K562 (cell line): ENCODE results near the gene ACKR3. TPM values are rescaled to one million over a fixed set of nuclear protein-coding genes. Genes with fewer than 3 reads are reported as not detected.

Experiments used
- ATAC-seq: fragments of 200-7000 bp; cut with Tn5 transposase; 3 replicates; pipeline ENCODE4 v1.9.1; 2020; ENCODE audit warnings: moderate library complexity
- BruUV-seq: library from RNA; stranded (reverse); fragments of 400-500 nt; replicated peaks from 2 replicates; lab custom pipeline; 2021; lab: Mats Ljungman, UMichigan
- CTCF ChIA-PET: fragments of 300-600 bp; formaldehyde crosslinking; extraction: SDS; loops from one replicate; lab custom pipeline; 2021; ENCODE audit warnings: low intra/inter-chr PET ratio; lab: Yijun Ruan, JAX
- POLR2A ChIA-PET: fragments of 300-600, 350-650 bp; sonication (Branson Sonifier 250); formaldehyde crosslinking; extraction: SDS; loops from one replicate; lab custom pipeline; 2021; ENCODE audit warnings: antibody characterized with exemption, inconsistent platforms; lab: Yijun Ruan, JAX
- DNase-seq, 4 experiments: peaks; one replicate each; pipeline versions ENCODE4 v3.0.0 to v3.0.0-alpha.2; 2011 to 2018; ENCODE audit warnings: low spot score in 3 of 4, mixed read lengths in 3 of 4; ENCODE audit errors: extremely low read depth in 1 of 4
- FAIRE-seq: peaks from 2 replicates; lab custom pipeline; 2011; peaks lifted over from hg19 to GRCh38; lab: Jason Lieb, UNC
- H2AFZ ChIP-seq: 2 replicates; pipeline ENCODE4 v1.6.0; 2011; ENCODE audit warnings: low read depth, low read length, control low read depth, inconsistent platforms
- H3K27ac ChIP-seq: fragments of 200-600 bp; 3 replicates; pipeline ENCODE4 v1.8.0; 2011; ENCODE audit warnings: low read depth, mild to moderate bottlenecking, control low read depth, inconsistent platforms, low read length, moderate library complexity, mixed read lengths; ENCODE audit errors: extremely low read depth
- H3K27me3 ChIP-seq, 2 experiments: fragments of 300-600 bp in 1 of 2; 2 replicates in 1 of 2; 3 replicates in 1 of 2; pipeline versions ENCODE4 v1.6.0 to v1.8.0; 2011; ENCODE audit warnings: inconsistent platforms in 2 of 2, low read length in 2 of 2, mild to moderate bottlenecking in 1 of 2, mixed read lengths in 1 of 2, moderate library complexity in 1 of 2; ENCODE audit not compliant: control insufficient read depth in 2 of 2, insufficient read depth in 2 of 2
- H3K36me3 ChIP-seq: fragments of 300-600 bp; 3 replicates; pipeline ENCODE4 v1.8.0; 2011; ENCODE audit warnings: mild to moderate bottlenecking, low read length, inconsistent platforms; ENCODE audit not compliant: control insufficient read depth, insufficient read depth
- H3K4me1 ChIP-seq, 2 experiments: fragments of 200-600 bp in 1 of 2; replicated peaks in 1 of 2; 2 replicates in 1 of 2; 3 replicates in 1 of 2; pipeline versions ENCODE4 v1.5.1 to v1.8.0; 2011; ENCODE audit warnings: inconsistent platforms in 2 of 2, low read length in 2 of 2, mild to moderate bottlenecking in 1 of 2, mixed read lengths in 1 of 2, moderate library complexity in 1 of 2; ENCODE audit not compliant: control insufficient read depth in 2 of 2, insufficient read depth in 2 of 2
- H3K4me2 ChIP-seq: 2 replicates; pipeline ENCODE4 v1.6.1; 2011; ENCODE audit warnings: low read length, control low read depth, inconsistent platforms, mixed read lengths; ENCODE audit not compliant: insufficient read depth
- H3K4me3 ChIP-seq: fragments of 200-600 bp; sonication (generic), shearing (Covaris generic); 2 replicates; pipeline ENCODE4 v1.5.1; 2016; ENCODE audit warnings: control low read depth, inconsistent platforms
- H3K79me2 ChIP-seq: fragments of 200-600 bp; 3 replicates; pipeline ENCODE4 v1.8.0; 2011; ENCODE audit warnings: low read length, inconsistent platforms; ENCODE audit not compliant: control insufficient read depth, insufficient read depth
- H3K9ac ChIP-seq, 2 experiments: 2 replicates each; pipeline versions ENCODE4 v1.6.0 to v1.6.1; 2011; ENCODE audit warnings: low read depth in 2 of 2, low read length in 2 of 2, control low read depth in 1 of 2, inconsistent platforms in 1 of 2, mild to moderate bottlenecking in 1 of 2, mixed read lengths in 1 of 2; ENCODE audit not compliant: insufficient read depth in 1 of 2
- H3K9me1 ChIP-seq: one replicate; pipeline ENCODE4 v1.6.0; 2011; ENCODE audit warnings: inconsistent platforms, mild to moderate bottlenecking, low read length, moderate library complexity; ENCODE audit not compliant: control insufficient read depth, insufficient read depth
- H3K9me3 ChIP-seq: replicated peaks from 2 replicates; pipeline ENCODE4 v1.5.1; 2011; ENCODE audit warnings: low read depth, low read length, inconsistent platforms; ENCODE audit not compliant: control insufficient read depth, insufficient read depth
- H4K20me1 ChIP-seq: replicated peaks from 2 replicates; pipeline ENCODE4 v1.6.1; 2011; ENCODE audit warnings: low read length, inconsistent platforms, mixed read lengths; ENCODE audit not compliant: control insufficient read depth, insufficient read depth
- GATAD2B ChIP-seq: fragments of 450-650 bp; IDR thresholded peaks from 2 replicates; pipeline ENCODE4 v1.6.1; 2017; ENCODE audit warnings: mild to moderate bottlenecking, borderline replicate concordance
- KDM1A ChIP-seq, 2 experiments: fragments of 450-650 bp; IDR thresholded peaks; 2 replicates each; pipeline ENCODE4 v1.6.1; 2016; ENCODE audit warnings: mild to moderate bottlenecking in 2 of 2
- KLF10 ChIP-seq: fragments of 250-450 bp; sonication (Bioruptor Pico); IDR thresholded peaks from 2 replicates; pipeline ENCODE4 v1.6.1; 2021; ENCODE audit warnings: matching md5 sums
- MAFK ChIP-seq: IDR thresholded peaks from 2 replicates; pipeline ENCODE4 v1.6.1; 2011; ENCODE audit warnings: low read length, improper control_type of control experiment
- ZNF263 ChIP-seq: sonication (generic); formaldehyde crosslinking; IDR thresholded peaks from 2 replicates; pipeline ENCODE4 v1.8.0; 2022; ENCODE audit warnings: mild to moderate bottlenecking, missing genetic modification reagents, borderline replicate concordance
- ZNF282 ChIP-seq: sonication (generic); formaldehyde crosslinking; IDR thresholded peaks from 2 replicates; pipeline ENCODE4 v1.8.1; 2023; ENCODE audit warnings: missing genetic modification reagents
- WGBS: fragments of 100-300 bp; shearing (Covaris generic); methylation state at CpG from one replicate; pipeline ENCODE4 v1.1.6; 2016; ENCODE audit warnings: low coverage, mixed read lengths; ENCODE audit not compliant: insufficient coverage; ENCODE audit errors: missing lambda C conversion rate; 5-methylcytosine and 5-hydroxymethylcytosine counted together
- in situ Hi-C: fragments of 300-500 bp; cut with MboI; formaldehyde crosslinking; loops from 4 replicates; pipeline ENCODE4 v1.15.0; 2018; ENCODE audit warnings: inconsistent platforms, mixed read lengths
- intact Hi-C: fragments of 100-400 bp; cut with micrococcal nuclease; formaldehyde crosslinking; loops from 2 replicates; pipeline ENCODE4 v1.14.2; 2022
- polyA plus RNA-seq, 8 experiments: library from polyadenylated mRNA; depleted of rRNA in 4 of 8; stranded (reverse) in 5 of 8; unstranded in 3 of 8; fragments of >200 nt; fragmentation: Nextera tagmentation in 2 of 8; fragmentation: Illumina TruSeq in 1 of 8; extraction: Ambion mirVana in 2 of 8; extraction: Trizol in 1 of 8; gene quantifications; 2 replicates each; pipeline versions ENCODE4 v1.2.1 to v1.2.3, GENCODE V29; 2011 to 2014; ENCODE audit warnings: inconsistent platforms in 1 of 8, missing spikeins in 1 of 8
- total RNA-seq, 7 experiments: library from RNA; depleted of rRNA in 6 of 7; stranded (reverse); fragments of >200 nt in 6 of 7; fragmentation: Illumina TruSeq in 2 of 7; extraction: Trizol in 2 of 7; gene quantifications; 2 replicates each; pipeline versions ENCODE4 v1.2.1 to v1.2.3, GENCODE V29; 2011 to 2021; ENCODE audit warnings: low replicate concordance in 1 of 7
- TF ChIP-seq, protein P1 (sequence below): IDR thresholded peaks from 2 replicates; pipeline ENCODE4 v1.6.1; 2016; ENCODE audit warnings: missing genetic modification characterization, missing compliant biosample characterization
- TF ChIP-seq, protein P2 (sequence below): fragments of 250-450 bp; sonication (Bioruptor Pico); IDR thresholded peaks from 2 replicates; pipeline ENCODE4 v1.9.0; 2021; ENCODE audit warnings: mild to moderate bottlenecking, inconsistent platforms
- TF ChIP-seq, protein P3 (sequence below): fragments of 450-650 bp; IDR thresholded peaks from 2 replicates; pipeline ENCODE4 v1.6.1; 2016
- TF ChIP-seq, protein P4 (sequence below): sonication (generic); formaldehyde crosslinking; IDR thresholded peaks from 2 replicates; pipeline ENCODE4 v1.8.0; 2022; ENCODE audit warnings: mild to moderate bottlenecking, missing genetic modification reagents
- TF ChIP-seq, protein P5 (sequence below): fragments of 450-650 bp; conservative IDR thresholded peaks from 2 replicates; pipeline ENCODE4 v1.6.1; 2016; ENCODE audit warnings: missing genetic modification characterization, low read depth, mild to moderate bottlenecking, missing compliant biosample characterization, moderate library complexity
- TF ChIP-seq, protein P6 (sequence below), 3 experiments: IDR thresholded peaks in 2 of 3; conservative IDR thresholded peaks in 1 of 3; 2 replicates each; pipeline ENCODE4 v1.5.1; 2011 to 2012; ENCODE audit warnings: low read length in 3 of 3, mild to moderate bottlenecking in 3 of 3, control low read depth in 2 of 3, improper control_type of control experiment in 1 of 3, inconsistent platforms in 1 of 3, low read depth in 1 of 3, mixed read lengths in 1 of 3, moderate library complexity in 1 of 3; ENCODE audit not compliant: insufficient read depth in 2 of 3

The ACKR3 gene
- total and polyA plus RNA-seq, 9 of the 15 experiments (the other 6 are each of a cell fraction or from before 2014, with no cell fraction given): 0.07 TPM; not detected in 8

DNA sequence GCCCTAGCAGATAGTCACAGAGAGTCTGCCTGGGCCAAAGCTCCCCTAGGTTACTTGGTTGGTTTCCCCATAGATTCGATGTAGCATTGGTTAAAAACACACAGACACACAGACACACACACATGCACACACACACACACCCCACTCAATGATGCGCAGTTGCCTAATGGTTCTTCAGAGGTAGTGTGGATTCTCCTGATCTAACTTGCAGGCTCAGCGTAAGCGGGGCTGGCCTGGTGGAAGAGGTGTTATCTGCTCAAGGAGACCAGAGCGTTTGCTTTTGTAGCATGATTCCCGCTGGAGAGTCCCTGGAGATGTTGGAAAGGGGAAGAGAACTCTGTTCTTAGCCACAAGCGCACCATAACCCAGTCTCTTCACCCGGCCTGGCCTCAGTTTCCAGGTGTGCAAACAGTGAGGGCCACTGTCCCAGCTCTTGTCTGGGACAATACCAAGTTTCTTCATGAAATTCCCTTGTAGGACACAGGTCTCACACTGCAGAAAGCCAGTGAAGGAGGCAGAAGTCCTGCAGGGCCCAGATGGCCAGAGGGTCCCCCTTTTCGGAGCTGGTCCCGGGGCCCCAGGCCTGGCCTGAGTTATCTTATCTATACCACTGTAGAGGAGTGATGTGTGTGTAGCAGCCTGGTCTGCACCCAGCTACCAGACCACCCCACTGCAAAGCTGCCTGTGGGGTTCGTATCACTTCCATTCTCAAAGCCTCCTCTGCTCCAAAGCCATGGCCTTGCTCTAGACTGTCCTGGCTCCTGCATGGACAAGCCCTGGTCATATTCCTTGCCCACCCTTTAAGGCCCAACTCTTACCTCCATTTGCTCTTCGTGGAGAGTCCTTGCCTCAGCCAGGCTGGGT, 3.7 kb downstream of the ACKR3 start:
- intact Hi-C loops: no loop called here
- Histone ChIP-seq H3K36me3 (no peaks in the 10 kb centered on the region), H3K9me3 (no peaks in the 10 kb centered on the region), H3K9me1 (no peaks in the 10 kb centered on the region), H3K9ac (no peak overlapping the region), H4K20me1 (no peaks in the 10 kb centered on the region; the same call in 1 of the 2 replicates), H3K4me2 (no peak overlapping the region), H3K79me2 (no peaks in the 10 kb centered on the region), H3K4me3 (no peak overlapping the region), H3K27me3 (peaks cover 1 to 41% of the 10 kb centered on the region in 2 experiments; a peak in 4 of 5 replicates), H3K27ac (no peak overlapping the region), H3K4me1 (no peaks in the 10 kb centered on the region), H2AFZ (no peak overlapping the region)
- 2% methylated on average over 9 of the region's 12 CpGs for WGBS
- in situ Hi-C loops: no loop called here
- BruUV-seq: no TSS peak
- FAIRE-seq (no peak), ATAC-seq (no peak), DNase-seq (no peak)
- POLR2A ChIA-PET: no interaction called here
- CTCF ChIA-PET: no interaction called here
- TF ChIP-seq, protein P1, sequence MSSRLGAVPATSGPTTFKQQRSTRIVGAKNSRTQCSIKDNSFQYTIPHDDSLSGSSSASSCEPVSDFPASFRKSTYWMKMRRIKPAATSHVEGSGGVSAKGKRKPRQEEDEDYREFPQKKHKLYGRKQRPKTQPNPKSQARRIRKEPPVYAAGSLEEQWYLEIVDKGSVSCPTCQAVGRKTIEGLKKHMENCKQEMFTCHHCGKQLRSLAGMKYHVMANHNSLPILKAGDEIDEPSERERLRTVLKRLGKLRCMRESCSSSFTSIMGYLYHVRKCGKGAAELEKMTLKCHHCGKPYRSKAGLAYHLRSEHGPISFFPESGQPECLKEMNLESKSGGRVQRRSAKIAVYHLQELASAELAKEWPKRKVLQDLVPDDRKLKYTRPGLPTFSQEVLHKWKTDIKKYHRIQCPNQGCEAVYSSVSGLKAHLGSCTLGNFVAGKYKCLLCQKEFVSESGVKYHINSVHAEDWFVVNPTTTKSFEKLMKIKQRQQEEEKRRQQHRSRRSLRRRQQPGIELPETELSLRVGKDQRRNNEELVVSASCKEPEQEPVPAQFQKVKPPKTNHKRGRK: no peak
- TF ChIP-seq KDM1A (IDR thresholded peaks at IDR 0.05) (no peak), GATAD2B (no peak), ZNF282 (CRISPR knock-in tag) (no peak), MAFK (no peak), ZNF263 (CRISPR knock-in tag) (no peak), KLF10 (CRISPR knock-in tag) (no peak)
- TF ChIP-seq, protein P2, sequence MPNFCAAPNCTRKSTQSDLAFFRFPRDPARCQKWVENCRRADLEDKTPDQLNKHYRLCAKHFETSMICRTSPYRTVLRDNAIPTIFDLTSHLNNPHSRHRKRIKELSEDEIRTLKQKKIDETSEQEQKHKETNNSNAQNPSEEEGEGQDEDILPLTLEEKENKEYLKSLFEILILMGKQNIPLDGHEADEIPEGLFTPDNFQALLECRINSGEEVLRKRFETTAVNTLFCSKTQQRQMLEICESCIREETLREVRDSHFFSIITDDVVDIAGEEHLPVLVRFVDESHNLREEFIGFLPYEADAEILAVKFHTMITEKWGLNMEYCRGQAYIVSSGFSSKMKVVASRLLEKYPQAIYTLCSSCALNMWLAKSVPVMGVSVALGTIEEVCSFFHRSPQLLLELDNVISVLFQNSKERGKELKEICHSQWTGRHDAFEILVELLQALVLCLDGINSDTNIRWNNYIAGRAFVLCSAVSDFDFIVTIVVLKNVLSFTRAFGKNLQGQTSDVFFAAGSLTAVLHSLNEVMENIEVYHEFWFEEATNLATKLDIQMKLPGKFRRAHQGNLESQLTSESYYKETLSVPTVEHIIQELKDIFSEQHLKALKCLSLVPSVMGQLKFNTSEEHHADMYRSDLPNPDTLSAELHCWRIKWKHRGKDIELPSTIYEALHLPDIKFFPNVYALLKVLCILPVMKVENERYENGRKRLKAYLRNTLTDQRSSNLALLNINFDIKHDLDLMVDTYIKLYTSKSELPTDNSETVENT (CRISPR knock-in tag): no peak
- TF ChIP-seq, protein P3, sequence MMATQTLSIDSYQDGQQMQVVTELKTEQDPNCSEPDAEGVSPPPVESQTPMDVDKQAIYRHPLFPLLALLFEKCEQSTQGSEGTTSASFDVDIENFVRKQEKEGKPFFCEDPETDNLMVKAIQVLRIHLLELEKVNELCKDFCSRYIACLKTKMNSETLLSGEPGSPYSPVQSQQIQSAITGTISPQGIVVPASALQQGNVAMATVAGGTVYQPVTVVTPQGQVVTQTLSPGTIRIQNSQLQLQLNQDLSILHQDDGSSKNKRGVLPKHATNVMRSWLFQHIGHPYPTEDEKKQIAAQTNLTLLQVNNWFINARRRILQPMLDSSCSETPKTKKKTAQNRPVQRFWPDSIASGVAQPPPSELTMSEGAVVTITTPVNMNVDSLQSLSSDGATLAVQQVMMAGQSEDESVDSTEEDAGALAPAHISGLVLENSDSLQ: no peak
- TF ChIP-seq, protein P4, sequence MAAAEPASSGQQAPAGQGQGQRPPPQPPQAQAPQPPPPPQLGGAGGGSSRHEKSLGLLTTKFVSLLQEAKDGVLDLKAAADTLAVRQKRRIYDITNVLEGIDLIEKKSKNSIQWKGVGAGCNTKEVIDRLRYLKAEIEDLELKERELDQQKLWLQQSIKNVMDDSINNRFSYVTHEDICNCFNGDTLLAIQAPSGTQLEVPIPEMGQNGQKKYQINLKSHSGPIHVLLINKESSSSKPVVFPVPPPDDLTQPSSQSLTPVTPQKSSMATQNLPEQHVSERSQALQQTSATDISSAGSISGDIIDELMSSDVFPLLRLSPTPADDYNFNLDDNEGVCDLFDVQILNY: no peak
- TF ChIP-seq, protein P5, sequence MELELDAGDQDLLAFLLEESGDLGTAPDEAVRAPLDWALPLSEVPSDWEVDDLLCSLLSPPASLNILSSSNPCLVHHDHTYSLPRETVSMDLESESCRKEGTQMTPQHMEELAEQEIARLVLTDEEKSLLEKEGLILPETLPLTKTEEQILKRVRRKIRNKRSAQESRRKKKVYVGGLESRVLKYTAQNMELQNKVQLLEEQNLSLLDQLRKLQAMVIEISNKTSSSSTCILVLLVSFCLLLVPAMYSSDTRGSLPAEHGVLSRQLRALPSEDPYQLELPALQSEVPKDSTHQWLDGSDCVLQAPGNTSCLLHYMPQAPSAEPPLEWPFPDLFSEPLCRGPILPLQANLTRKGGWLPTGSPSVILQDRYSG (tag): no peak
- TF ChIP-seq, protein P6, sequence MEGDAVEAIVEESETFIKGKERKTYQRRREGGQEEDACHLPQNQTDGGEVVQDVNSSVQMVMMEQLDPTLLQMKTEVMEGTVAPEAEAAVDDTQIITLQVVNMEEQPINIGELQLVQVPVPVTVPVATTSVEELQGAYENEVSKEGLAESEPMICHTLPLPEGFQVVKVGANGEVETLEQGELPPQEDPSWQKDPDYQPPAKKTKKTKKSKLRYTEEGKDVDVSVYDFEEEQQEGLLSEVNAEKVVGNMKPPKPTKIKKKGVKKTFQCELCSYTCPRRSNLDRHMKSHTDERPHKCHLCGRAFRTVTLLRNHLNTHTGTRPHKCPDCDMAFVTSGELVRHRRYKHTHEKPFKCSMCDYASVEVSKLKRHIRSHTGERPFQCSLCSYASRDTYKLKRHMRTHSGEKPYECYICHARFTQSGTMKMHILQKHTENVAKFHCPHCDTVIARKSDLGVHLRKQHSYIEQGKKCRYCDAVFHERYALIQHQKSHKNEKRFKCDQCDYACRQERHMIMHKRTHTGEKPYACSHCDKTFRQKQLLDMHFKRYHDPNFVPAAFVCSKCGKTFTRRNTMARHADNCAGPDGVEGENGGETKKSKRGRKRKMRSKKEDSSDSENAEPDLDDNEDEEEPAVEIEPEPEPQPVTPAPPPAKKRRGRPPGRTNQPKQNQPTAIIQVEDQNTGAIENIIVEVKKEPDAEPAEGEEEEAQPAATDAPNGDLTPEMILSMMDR (IDR thresholded peaks at IDR 0.05 in 2 of 3, conservative IDR thresholded peaks at IDR 0.05 in 1 of 3; ENCODE audit: insufficient read depth in 2 of 3, low read depth in 1 of 3, low read length in 3 of 3): no peak
